SK-N-SH (cell line): ENCODE measurements around the gene AEBP2.
A peak's percentile ranks its signal among the peaks of the same experiment; 100 is the strongest.

ENCODE experiments used
- CHD2 ChIP-seq: fragments of 150-350 bp; IDR thresholded peaks from 2 replicates; pipeline ENCODE4 v1.6.1; 2018; ENCODE audit warnings: low read length; ENCODE audit not compliant: partially characterized antibody
- CTCF ChIP-seq: fragments of 200-600 bp; sonication (generic); IDR thresholded peaks from 2 replicates; pipeline ENCODE4 v1.6.1; 2017; ENCODE audit warnings: antibody characterized with exemption, mild to moderate bottlenecking, moderate library complexity
- GABPA ChIP-seq: IDR thresholded peaks from 2 replicates; pipeline ENCODE4 v1.4.0; 2012; ENCODE audit warnings: low read depth, mild to moderate bottlenecking
- GATA2 ChIP-seq: sonication (generic); formaldehyde crosslinking; IDR thresholded peaks from 2 replicates; pipeline ENCODE4 v1.5.0; 2020; ENCODE audit warnings: mild to moderate bottlenecking, missing genetic modification reagents
- MEF2A ChIP-seq: IDR thresholded peaks from 2 replicates; pipeline ENCODE4 v1.4.0; 2012; ENCODE audit warnings: low read depth, borderline replicate concordance
- POLR2AphosphoS5 ChIP-seq: IDR thresholded peaks from 2 replicates; pipeline ENCODE4 v1.6.1; 2012; ENCODE audit warnings: low read depth, low read length
- RAD21 ChIP-seq: IDR thresholded peaks from 2 replicates; pipeline ENCODE4 v1.6.1; 2012; ENCODE audit warnings: mild to moderate bottlenecking, low read length
- RCOR1 ChIP-seq: fragments of 150-350 bp; IDR thresholded peaks from 2 replicates; pipeline ENCODE4 v1.6.1; 2017; ENCODE audit warnings: antibody characterized with exemption, low read length
- TEAD4 ChIP-seq: IDR thresholded peaks from 2 replicates; pipeline ENCODE4 v1.4.0; 2012; ENCODE audit warnings: mild to moderate bottlenecking, borderline replicate concordance; ENCODE audit not compliant: insufficient read depth
- USF2 ChIP-seq: fragments of 150-350 bp; IDR thresholded peaks from 2 replicates; pipeline ENCODE4 v1.6.1; 2017; ENCODE audit warnings: antibody characterized with exemption, low read length, low read depth, borderline replicate concordance
- YY1 ChIP-seq: IDR thresholded peaks from 2 replicates; pipeline ENCODE4 v1.4.0; 2012; ENCODE audit warnings: low read depth, mild to moderate bottlenecking
- TF ChIP-seq, protein P1 (sequence below): IDR thresholded peaks from 2 replicates; pipeline ENCODE4 v1.4.0; 2012; ENCODE audit warnings: low read depth, borderline replicate concordance

DNA sequence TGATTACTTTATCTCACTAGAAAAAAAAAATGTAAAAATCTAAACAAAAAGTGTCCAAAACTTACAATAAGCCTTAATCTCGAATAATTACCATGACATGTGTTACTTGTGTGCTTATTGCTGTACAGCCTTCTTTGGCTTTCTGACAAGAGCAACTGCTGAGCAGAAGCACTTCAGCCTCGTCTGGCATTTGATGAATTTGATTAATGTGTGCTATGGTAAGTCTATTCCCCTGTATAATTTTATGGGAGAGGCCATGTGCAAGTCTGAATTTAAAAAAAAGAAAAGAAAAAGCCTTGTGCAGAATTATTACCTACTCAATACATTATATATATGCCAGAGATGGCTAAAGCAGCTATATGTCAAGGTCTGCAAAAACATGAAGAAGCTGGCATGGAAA, 113.9 kb downstream of the AEBP2 start:
- no peak for TF ChIP-seq CTCF
- TF ChIP-seq GABPA, result no peak
- peak; percentile 89 for TF ChIP-seq RCOR1
- no peak for TF ChIP-seq MEF2A
- TF ChIP-seq GATA2 (CRISPR knock-in tag), result peak; percentile 57; the same call in 1 of the 2 replicates
- no peak for TF ChIP-seq POLR2AphosphoS5
- TF ChIP-seq CHD2, result peak; percentile 72
- no peak for TF ChIP-seq USF2
- TF ChIP-seq TEAD4, result no peak
- TF ChIP-seq, protein P1, sequence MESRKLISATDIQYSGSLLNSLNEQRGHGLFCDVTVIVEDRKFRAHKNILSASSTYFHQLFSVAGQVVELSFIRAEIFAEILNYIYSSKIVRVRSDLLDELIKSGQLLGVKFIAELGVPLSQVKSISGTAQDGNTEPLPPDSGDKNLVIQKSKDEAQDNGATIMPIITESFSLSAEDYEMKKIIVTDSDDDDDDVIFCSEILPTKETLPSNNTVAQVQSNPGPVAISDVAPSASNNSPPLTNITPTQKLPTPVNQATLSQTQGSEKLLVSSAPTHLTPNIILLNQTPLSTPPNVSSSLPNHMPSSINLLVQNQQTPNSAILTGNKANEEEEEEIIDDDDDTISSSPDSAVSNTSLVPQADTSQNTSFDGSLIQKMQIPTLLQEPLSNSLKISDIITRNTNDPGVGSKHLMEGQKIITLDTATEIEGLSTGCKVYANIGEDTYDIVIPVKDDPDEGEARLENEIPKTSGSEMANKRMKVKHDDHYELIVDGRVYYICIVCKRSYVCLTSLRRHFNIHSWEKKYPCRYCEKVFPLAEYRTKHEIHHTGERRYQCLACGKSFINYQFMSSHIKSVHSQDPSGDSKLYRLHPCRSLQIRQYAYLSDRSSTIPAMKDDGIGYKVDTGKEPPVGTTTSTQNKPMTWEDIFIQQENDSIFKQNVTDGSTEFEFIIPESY, result no peak
- TF ChIP-seq YY1, result no peak
- TF ChIP-seq RAD21, result peak; percentile 32; the same call in 1 of the 2 replicates
